GM12873 (cell line): ENCODE measurements around the gene BICC1.

Experiments used
- TF ChIP-seq, protein P1 (sequence below): IDR thresholded peaks from 2 replicates; pipeline ENCODE4 v1.5.1; 2012; ENCODE audit warnings: low read depth, mild to moderate bottlenecking, moderate library complexity, low read length, control low read depth; ENCODE audit not compliant: insufficient read depth; ENCODE audit errors: missing control alignments

The BICC1 gene

DNA sequence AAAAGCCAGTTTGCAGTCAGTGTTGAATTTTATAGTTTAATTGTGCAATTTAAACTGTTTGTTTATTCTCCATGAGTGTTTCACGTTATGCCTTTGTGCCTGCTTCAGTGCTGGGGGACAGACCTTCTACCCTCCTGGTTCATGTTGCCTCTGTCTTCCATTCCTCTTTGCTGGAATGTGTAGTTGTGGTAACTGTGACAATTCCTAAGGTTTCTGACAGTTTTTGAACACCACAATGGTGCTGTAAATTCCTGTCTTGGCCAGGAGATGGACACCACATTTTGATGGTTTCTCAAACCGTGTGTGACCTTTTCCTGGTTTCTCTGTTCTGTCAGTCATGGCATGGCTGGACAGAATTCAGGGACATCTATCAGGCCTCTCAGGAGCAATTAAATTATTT lies 201.7 kb downstream of the BICC1 start:
- TF ChIP-seq, protein P1, sequence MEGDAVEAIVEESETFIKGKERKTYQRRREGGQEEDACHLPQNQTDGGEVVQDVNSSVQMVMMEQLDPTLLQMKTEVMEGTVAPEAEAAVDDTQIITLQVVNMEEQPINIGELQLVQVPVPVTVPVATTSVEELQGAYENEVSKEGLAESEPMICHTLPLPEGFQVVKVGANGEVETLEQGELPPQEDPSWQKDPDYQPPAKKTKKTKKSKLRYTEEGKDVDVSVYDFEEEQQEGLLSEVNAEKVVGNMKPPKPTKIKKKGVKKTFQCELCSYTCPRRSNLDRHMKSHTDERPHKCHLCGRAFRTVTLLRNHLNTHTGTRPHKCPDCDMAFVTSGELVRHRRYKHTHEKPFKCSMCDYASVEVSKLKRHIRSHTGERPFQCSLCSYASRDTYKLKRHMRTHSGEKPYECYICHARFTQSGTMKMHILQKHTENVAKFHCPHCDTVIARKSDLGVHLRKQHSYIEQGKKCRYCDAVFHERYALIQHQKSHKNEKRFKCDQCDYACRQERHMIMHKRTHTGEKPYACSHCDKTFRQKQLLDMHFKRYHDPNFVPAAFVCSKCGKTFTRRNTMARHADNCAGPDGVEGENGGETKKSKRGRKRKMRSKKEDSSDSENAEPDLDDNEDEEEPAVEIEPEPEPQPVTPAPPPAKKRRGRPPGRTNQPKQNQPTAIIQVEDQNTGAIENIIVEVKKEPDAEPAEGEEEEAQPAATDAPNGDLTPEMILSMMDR, result no peak

DNA sequence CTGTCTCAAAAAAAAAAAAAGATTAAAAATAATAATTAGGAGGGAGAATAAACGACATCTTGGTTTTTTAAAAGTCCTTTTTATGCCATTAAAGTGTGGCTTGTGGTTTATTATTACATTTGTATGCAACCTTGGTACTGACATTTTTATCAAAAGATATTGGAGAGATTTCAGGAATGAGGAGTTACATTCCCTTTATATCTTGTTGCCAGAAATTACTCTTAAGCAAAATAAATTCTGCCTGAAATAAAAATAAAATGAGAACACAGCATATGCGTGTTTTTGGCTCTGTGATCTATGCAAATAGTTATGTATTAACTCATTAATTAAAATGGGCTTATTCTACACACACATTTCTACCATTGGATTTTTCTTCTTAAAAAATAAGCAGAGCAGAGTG lies 202.4 kb downstream of the BICC1 start:
- TF ChIP-seq, protein P1, result no peak

DNA sequence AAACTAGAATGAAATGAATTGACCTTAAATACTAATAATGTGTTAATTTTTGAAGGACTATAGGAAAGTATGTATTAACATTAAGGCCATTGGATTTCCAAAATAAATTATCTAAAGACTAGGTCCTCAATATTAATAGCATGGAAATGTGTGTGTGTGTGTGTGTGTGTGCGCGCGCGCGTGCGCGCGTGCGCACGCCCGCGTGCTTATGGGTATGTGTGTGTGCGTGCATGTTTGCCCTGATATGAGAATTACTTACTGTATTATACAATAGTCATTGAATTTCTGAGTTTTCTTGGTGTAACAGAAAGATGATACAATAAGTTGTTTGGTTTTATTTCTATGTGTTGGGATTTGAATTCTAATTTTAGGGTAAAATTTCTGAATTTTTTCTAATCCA lies 205.9 kb downstream of the BICC1 start:
- TF ChIP-seq, protein P1, result no peak

DNA sequence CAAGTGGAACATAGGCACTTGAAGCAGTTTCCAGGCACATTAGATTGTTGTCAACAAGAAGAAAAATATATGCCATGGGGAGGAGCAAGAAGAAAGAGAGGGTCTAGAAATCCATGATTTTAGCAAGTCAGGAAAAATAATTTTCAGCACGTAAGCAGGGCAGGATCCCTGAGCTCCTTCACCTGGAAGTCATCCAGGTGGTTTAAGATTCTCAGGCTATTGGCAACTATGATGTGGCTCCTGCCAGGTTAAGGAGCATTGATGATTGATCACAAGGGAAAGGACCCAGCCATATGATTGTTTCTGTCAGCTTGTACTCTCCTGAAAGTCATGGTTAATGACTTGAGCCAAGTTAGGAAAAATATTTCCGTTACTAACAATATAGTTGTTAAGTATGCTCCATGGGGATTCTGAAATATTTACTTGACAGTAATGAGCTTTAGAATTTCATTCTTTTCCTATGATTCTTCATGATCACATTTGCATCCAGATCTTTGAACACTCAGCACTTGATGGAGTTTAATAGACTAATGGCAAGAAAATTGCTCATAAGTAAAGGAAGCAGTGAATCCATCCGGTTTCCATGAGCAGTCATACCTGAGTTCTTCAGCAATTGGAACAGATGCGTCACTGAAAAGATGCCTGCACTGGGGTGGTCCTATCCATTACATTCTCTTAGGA lies 209.1 kb downstream of the BICC1 start:
- TF ChIP-seq, protein P1, result no peak

DNA sequence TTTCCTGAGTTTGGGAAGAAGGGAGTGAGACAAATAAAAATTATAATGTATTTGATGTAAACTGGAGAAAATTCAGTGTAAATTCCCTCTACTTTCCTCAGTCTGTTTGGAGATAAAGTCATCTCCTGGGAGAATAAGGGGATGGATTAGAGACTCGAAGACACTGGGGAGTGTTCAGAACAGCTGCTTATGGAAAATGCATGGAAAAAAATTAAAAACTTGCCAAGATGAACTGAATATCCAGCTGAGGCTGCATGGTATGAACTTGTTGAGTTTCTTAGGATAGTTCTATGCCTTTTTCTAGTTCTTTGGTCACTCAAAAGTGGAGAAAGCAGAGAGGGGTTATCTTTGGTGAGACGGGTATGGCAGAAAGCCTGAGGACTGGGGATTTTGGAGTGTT lies 210.5 kb downstream of the BICC1 start:
- TF ChIP-seq, protein P1, result no peak

DNA sequence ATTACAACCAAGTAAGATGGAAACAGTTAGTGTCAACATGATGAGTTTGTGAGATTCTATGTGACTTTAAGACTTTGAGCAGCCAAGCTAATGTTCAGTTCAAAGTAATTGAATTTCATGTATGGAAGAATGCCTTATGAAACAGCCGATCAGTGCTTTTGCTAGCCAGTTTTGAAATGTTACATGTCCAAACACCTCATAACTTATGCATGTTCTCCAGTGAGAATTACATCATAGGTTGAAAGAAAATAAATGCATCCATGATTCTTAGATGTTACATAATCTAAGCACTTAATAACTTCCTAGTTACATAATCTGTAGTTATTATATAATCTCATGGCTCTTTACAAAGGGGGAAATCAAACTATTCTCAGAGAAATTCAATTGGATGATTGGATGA lies 211.3 kb downstream of the BICC1 start:
- TF ChIP-seq, protein P1, result no peak

DNA sequence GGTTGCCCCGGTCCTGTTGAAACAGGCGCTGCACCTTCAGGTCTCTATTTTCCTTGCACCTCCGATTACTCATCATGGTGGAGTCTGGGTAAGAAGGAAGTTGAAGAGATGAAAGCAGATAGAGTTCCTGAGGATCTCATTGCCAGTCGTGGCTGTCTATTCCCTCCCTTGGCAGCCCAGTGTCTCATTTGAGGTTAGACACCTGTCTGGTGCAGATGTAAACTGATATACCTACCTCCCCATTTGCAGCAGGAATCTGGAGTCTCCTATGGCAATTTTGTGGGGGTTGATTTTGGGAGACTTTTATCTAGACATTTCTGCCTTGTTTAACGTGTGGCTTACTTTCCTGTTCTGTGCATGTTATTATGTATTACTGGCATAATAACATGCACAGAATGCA lies 212.1 kb downstream of the BICC1 start:
- TF ChIP-seq, protein P1, result no peak
